CD14-positive monocyte (primary cell): ENCODE measurements around the gene N4BP2. TPM values are rescaled to one million over a fixed set of nuclear protein-coding genes. Genes with fewer than 3 reads are reported as not detected.

Source experiments
- DNase-seq, 3 donors: peaks; one replicate each; pipeline ENCODE4 v3.0.0-alpha.2; 2011 to 2022
- H2AFZ ChIP-seq: 2 replicates; pipeline ENCODE4 v1.6.0; 2012; ENCODE audit warnings: mild to moderate bottlenecking, low read depth, low read length, inconsistent platforms; ENCODE audit not compliant: insufficient read depth, poor library complexity, severe bottlenecking
- H3K27ac ChIP-seq, 2 donors: 1 replicate in 1 of 2; 2 replicates in 1 of 2; pipeline ENCODE4 v1.5.1; 2012 to 2013; ENCODE audit warnings: low read length in 2 of 2, control low read depth in 1 of 2, inconsistent platforms in 1 of 2, low read depth in 1 of 2, mild to moderate bottlenecking in 1 of 2
- H3K27me3 ChIP-seq, 2 donors: one replicate each; pipeline versions ENCODE4 v1.6.0 to v1.6.1; 2011 to 2013; ENCODE audit warnings: low read length in 2 of 2; ENCODE audit not compliant: control insufficient read depth in 2 of 2, insufficient read depth in 2 of 2
- H3K36me3 ChIP-seq, 2 donors: replicated peaks in 1 of 2; 1 replicate in 1 of 2; 2 replicates in 1 of 2; pipeline versions ENCODE4 v1.5.1 to v1.6.1; 2012 to 2013; ENCODE audit warnings: low read length in 2 of 2, control low read depth in 1 of 2, inconsistent platforms in 1 of 2, mild to moderate bottlenecking in 1 of 2; ENCODE audit not compliant: insufficient read depth in 2 of 2, control insufficient read depth in 1 of 2
- H3K4me1 ChIP-seq, 2 donors: 1 replicate in 1 of 2; 2 replicates in 1 of 2; pipeline versions ENCODE4 v1.5.1 to v1.6.1; 2012 to 2013; ENCODE audit warnings: low read length in 2 of 2, control low read depth in 1 of 2, inconsistent platforms in 1 of 2, mild to moderate bottlenecking in 1 of 2, moderate library complexity in 1 of 2; ENCODE audit not compliant: insufficient read depth in 2 of 2, control insufficient read depth in 1 of 2
- H3K4me2 ChIP-seq: replicated peaks from 2 replicates; pipeline ENCODE3; 2012; ENCODE audit warnings: low read length, moderate library complexity, mild to moderate bottlenecking; ENCODE audit not compliant: poor library complexity, severe bottlenecking; ENCODE audit errors: extremely low read depth
- H3K4me3 ChIP-seq, 3 experiments: fragments of 200-600 bp in 1 of 3; sonication (generic) in 1 of 3; replicated peaks in 1 of 3; 1 replicate in 2 of 3; 2 replicates in 1 of 3; pipeline ENCODE4 v1.5.1; 2011 to 2013; ENCODE audit warnings: low read length in 3 of 3, mild to moderate bottlenecking in 3 of 3, control low read depth in 2 of 3, low read depth in 2 of 3, inconsistent platforms in 1 of 3, moderate library complexity in 1 of 3
- H3K79me2 ChIP-seq: 2 replicates; pipeline ENCODE4 v1.6.0; 2012; ENCODE audit warnings: mild to moderate bottlenecking, control low read depth, inconsistent platforms, low read length, moderate library complexity; ENCODE audit not compliant: insufficient read depth
- H3K9ac ChIP-seq: 2 replicates; pipeline ENCODE4 v1.6.0; 2017; ENCODE audit warnings: low read length, mild to moderate bottlenecking; ENCODE audit not compliant: insufficient read depth, poor library complexity, severe bottlenecking
- H3K9me3 ChIP-seq, 2 donors: replicated peaks in 1 of 2; 1 replicate in 1 of 2; 2 replicates in 1 of 2; pipeline versions ENCODE4 v1.5.1 to v1.6.1; 2012 to 2013; ENCODE audit warnings: low read length in 2 of 2, control low read depth in 1 of 2; ENCODE audit not compliant: control insufficient read depth in 1 of 2, insufficient read depth in 1 of 2
- H4K20me1 ChIP-seq: 2 replicates; pipeline ENCODE4 v1.6.0; 2012; ENCODE audit warnings: mild to moderate bottlenecking, low read length, control low read depth, moderate library complexity; ENCODE audit not compliant: insufficient read depth
- H3K27ac Mint-ChIP-seq, 7 donors: one replicate each; pipeline ENCODE4 v1.8.0; 2020; ENCODE audit warnings: mild to moderate bottlenecking in 7 of 7, mixed read lengths in 7 of 7, moderate library complexity in 6 of 7, inconsistent platforms in 2 of 7
- H3K27me3 Mint-ChIP-seq, 3 donors: one replicate each; pipeline ENCODE4 v1.8.0; 2021 to 2022; ENCODE audit warnings: low read depth in 3 of 3, mild to moderate bottlenecking in 3 of 3, mixed read lengths in 3 of 3, moderate library complexity in 3 of 3, inconsistent platforms in 1 of 3
- H3K36me3 Mint-ChIP-seq, 2 donors: one replicate each; pipeline ENCODE4 v1.8.0; 2020; ENCODE audit warnings: mixed read lengths in 2 of 2, inconsistent platforms in 1 of 2, mild to moderate bottlenecking in 1 of 2
- H3K4me1 Mint-ChIP-seq: one replicate; pipeline ENCODE4 v1.8.0; 2020; ENCODE audit warnings: mild to moderate bottlenecking, mixed read lengths
- H3K4me3 Mint-ChIP-seq, 2 donors: one replicate each; pipeline ENCODE4 v1.8.0; 2020; ENCODE audit warnings: mild to moderate bottlenecking in 2 of 2, mixed read lengths in 2 of 2, moderate library complexity in 1 of 2
- H3K9me3 Mint-ChIP-seq, 7 donors: one replicate each; pipeline ENCODE4 v1.8.0; 2020 to 2022; ENCODE audit warnings: mixed read lengths in 7 of 7, mild to moderate bottlenecking in 6 of 7, moderate library complexity in 6 of 7, inconsistent platforms in 2 of 7
- WGBS: methylation state at CpG from one replicate; pipeline ENCODE4 v1.1.5; 2013; ENCODE audit warnings: missing lambda C conversion rate; ENCODE audit not compliant: insufficient coverage; 5-methylcytosine and 5-hydroxymethylcytosine counted together
- intact Hi-C, 2 donors: fragments of 100-400 bp; cut with micrococcal nuclease; formaldehyde crosslinking; loops; one replicate each; pipeline versions ENCODE4 v1.15.0 to v1.15.1; 2023
- polyA plus RNA-seq, 3 donors: library from polyadenylated mRNA; depleted of rRNA in 1 of 3; unstranded in 2 of 3; stranded (reverse) in 1 of 3; fragments of 300-500 nt in 2 of 3; fragments of >200 nt in 1 of 3; fragmentation: Illumina TruSeq in 2 of 3; gene quantifications; 1 replicate in 2 of 3; 2 replicates in 1 of 3; pipeline ENCODE4 v1.2.3, GENCODE V29; 2012 to 2021
- TF ChIP-seq, protein P1 (sequence below): fragments of 200-600 bp; IDR thresholded peaks from one replicate; pipeline ENCODE4 v1.8.0; 2022; ENCODE audit warnings: antibody characterized with exemption, mild to moderate bottlenecking

Gene N4BP2
- polyA plus RNA-seq, 3 donors, result 3.1 to 8.3 (median 4.8) TPM

- H3K4me1 ChIP-seq, result peaks cover 10 to 22% of the 10 kb centered on the region in 2 donors
- no peak for DNase-seq
- intact Hi-C loops, result no loop called here
- Mint-ChIP-seq H3K27ac (no peak overlapping the region), H3K27me3 (peaks cover 1 to 3% (median 2%) of the 10 kb centered on the region in 3 donors), H3K36me3 (peaks cover 0 to 2% of the 10 kb centered on the region in 2 donors), H3K4me1 (peaks cover 25% of the 10 kb centered on the region), H3K9me3 (peaks cover 0 to 3% (median 0%) of the 10 kb centered on the region in 7 donors), H3K4me3 (no peak overlapping the region)
- no peaks in the 10 kb centered on the region for H3K9me3 ChIP-seq
- 87% methylated on average over 8 of the region's 10 CpGs for WGBS
- no peaks in the 10 kb centered on the region for H3K36me3 ChIP-seq
- TF ChIP-seq, protein P1, sequence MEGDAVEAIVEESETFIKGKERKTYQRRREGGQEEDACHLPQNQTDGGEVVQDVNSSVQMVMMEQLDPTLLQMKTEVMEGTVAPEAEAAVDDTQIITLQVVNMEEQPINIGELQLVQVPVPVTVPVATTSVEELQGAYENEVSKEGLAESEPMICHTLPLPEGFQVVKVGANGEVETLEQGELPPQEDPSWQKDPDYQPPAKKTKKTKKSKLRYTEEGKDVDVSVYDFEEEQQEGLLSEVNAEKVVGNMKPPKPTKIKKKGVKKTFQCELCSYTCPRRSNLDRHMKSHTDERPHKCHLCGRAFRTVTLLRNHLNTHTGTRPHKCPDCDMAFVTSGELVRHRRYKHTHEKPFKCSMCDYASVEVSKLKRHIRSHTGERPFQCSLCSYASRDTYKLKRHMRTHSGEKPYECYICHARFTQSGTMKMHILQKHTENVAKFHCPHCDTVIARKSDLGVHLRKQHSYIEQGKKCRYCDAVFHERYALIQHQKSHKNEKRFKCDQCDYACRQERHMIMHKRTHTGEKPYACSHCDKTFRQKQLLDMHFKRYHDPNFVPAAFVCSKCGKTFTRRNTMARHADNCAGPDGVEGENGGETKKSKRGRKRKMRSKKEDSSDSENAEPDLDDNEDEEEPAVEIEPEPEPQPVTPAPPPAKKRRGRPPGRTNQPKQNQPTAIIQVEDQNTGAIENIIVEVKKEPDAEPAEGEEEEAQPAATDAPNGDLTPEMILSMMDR, result no peak
- no peak overlapping the region for H3K4me3 ChIP-seq
- H3K4me2 ChIP-seq, result no peak overlapping the region
- H3K79me2 ChIP-seq, result no peaks in the 10 kb centered on the region
- H3K27ac ChIP-seq, result no peak overlapping the region
- no peaks in the 10 kb centered on the region for H4K20me1 ChIP-seq
- H3K27me3 ChIP-seq, result no peaks in the 10 kb centered on the region
- H3K9ac ChIP-seq, result no peak overlapping the region
- no peak overlapping the region for H2AFZ ChIP-seq
These were observed 120.0 kb downstream of the N4BP2 start for GRCh38 chr4:40176602-40177001.

DNA sequence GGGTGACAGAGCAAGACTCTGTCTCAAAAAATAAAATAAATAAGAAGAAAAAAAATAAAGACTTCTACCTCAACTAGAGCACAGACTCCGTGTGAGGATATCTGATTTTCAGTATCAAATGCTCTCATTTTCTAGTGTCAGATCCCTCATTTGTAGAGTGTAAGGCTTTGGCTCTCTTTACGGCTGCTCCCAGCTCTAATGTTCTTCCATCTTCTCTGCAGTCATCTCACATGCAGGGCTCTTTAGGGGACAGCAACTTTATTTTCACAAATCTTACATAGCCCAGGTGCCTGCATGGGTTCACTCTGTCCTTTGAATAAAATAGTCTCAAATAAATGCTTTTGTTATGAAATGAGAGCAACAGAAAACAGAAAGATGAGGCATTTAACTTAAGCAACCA lies 120.9 kb downstream of the N4BP2 start:
- WGBS, result no CpG with 5 or more reads among the region's 2 CpGs
- no peaks in the 10 kb centered on the region for H3K9me3 ChIP-seq
- peaks cover 0 to 3% (median 0%) of the 10 kb centered on the region in 7 donors for H3K9me3 Mint-ChIP-seq
- H3K4me3 ChIP-seq, result no peak overlapping the region
- intact Hi-C loops, result no loop called here
- no peak overlapping the region for H3K9ac ChIP-seq
- TF ChIP-seq, protein P1, result no peak
- no peak for DNase-seq
- H3K4me1 ChIP-seq, result peaks cover 10 to 22% of the 10 kb centered on the region in 2 donors
- peaks cover 0 to 3% (median 1%) of the 10 kb centered on the region in 3 donors for H3K27me3 Mint-ChIP-seq
- H3K4me1 Mint-ChIP-seq, result peaks cover 25% of the 10 kb centered on the region
- H3K27ac ChIP-seq, result no peak overlapping the region
- H3K27me3 ChIP-seq, result no peaks in the 10 kb centered on the region
- no peak overlapping the region for H2AFZ ChIP-seq
- H3K79me2 ChIP-seq, result no peaks in the 10 kb centered on the region
- H3K36me3 ChIP-seq, result no peaks in the 10 kb centered on the region
- peaks cover 0 to 2% of the 10 kb centered on the region in 2 donors for H3K36me3 Mint-ChIP-seq
- no peak overlapping the region for H3K4me2 ChIP-seq
- H4K20me1 ChIP-seq, result no peaks in the 10 kb centered on the region
- no peak overlapping the region for H3K4me3 Mint-ChIP-seq
- no peak overlapping the region for H3K27ac Mint-ChIP-seq
